Thyroid gland (tissue), 4 donors: Measurements from ENCODE around the gene CLMN. TPM values are rescaled to one million over a fixed set of nuclear protein-coding genes. Genes with fewer than 3 reads are reported as not detected.
A peak's percentile ranks its signal among the peaks of the same experiment; 100 is the strongest.

Experiments
- DNase-seq, 2 donors: peaks; one replicate each; pipeline ENCODE4 v3.0.0-alpha.2; 2019
- H3K27ac ChIP-seq, 3 donors: fragments of 200-600 bp; sonication (generic); 1 replicate in 2 of 3; 2 replicates in 1 of 3; pipeline ENCODE4 v1.5.1; 2016 to 2019; ENCODE audit warnings: mild to moderate bottlenecking in 1 of 3, moderate library complexity in 1 of 3
- H3K27me3 ChIP-seq: fragments of 200-600 bp; sonication (generic); one replicate; pipeline ENCODE4 v1.5.1; 2019
- H3K36me3 ChIP-seq, 2 donors: fragments of 200-600 bp; sonication (generic); one replicate each; pipeline ENCODE4 v1.5.1; 2016 to 2019
- H3K4me1 ChIP-seq, 2 donors: fragments of 200-600 bp; sonication (generic); one replicate each; pipeline ENCODE4 v1.5.1; 2017 to 2019
- H3K4me3 ChIP-seq, 3 donors: fragments of 200-600 bp; sonication (generic); replicated peaks in 1 of 3; 1 replicate in 2 of 3; 2 replicates in 1 of 3; pipeline ENCODE4 v1.5.1; 2016; ENCODE audit warnings: mild to moderate bottlenecking in 1 of 3
- H3K9me3 ChIP-seq: fragments of 200-600 bp; sonication (generic); one replicate; pipeline ENCODE4 v1.5.1; 2017
- CTCF ChIP-seq, 6 experiments: fragments of 200-600 bp in 3 of 6; fragments of 450-650 bp in 3 of 6; sonication (generic) in 3 of 6; IDR thresholded peaks; one replicate each; pipeline ENCODE4 v1.5.1; 2016 to 2019; ENCODE audit warnings: antibody characterized with exemption in 6 of 6, mild to moderate bottlenecking in 2 of 6, inconsistent platforms in 1 of 6, moderate library complexity in 1 of 6
- POLR2A ChIP-seq, 2 donors: fragments of 450-650 bp; IDR thresholded peaks; one replicate each; pipeline ENCODE4 v1.6.1; 2017; ENCODE audit warnings: antibody characterized with exemption in 2 of 2, mild to moderate bottlenecking in 2 of 2, moderate library complexity in 1 of 2
- WGBS, 2 donors: methylation state at CpG; one replicate each; pipeline ENCODE4 v1.1.5; 2017; 5-methylcytosine and 5-hydroxymethylcytosine counted together
- intact Hi-C: fragments of 100-400 bp; cut with DNase I; formaldehyde crosslinking; loops from one replicate; pipeline ENCODE4 v1.15.1; 2023
- total RNA-seq, 4 donors: library from RNA; depleted of rRNA; stranded (reverse); fragments of >200 nt; gene quantifications; one replicate each; pipeline ENCODE4 v1.2.3, GENCODE V29; 2016

CLMN gene
- total RNA-seq, 4 donors from 2014 or later: 15.3 to 29.9 (median 17.8) TPM

GRCh38 chr14:95252219-95252618 lies 67.5 kb downstream of the CLMN start:
- 84 to 96% methylated on average over 6 of the region's 6 CpGs for WGBS, 2 donors
- DNase-seq: no peak
- H3K36me3 ChIP-seq: no peaks in the 10 kb centered on the region
- no peak overlapping the region for H3K4me3 ChIP-seq
- H3K27ac ChIP-seq: no peak overlapping the region
- H3K9me3 ChIP-seq: no peaks in the 10 kb centered on the region
- intact Hi-C loops: no loop called here
- H3K27me3 ChIP-seq: no peaks in the 10 kb centered on the region
- TF ChIP-seq POLR2A (IDR thresholded peaks at IDR 0.05) (no peak), CTCF (IDR thresholded peaks at IDR 0.05) (no peak)
- H3K4me1 ChIP-seq: peaks cover 33 to 65% of the 10 kb centered on the region in 2 donors

- Histone ChIP-seq H3K9me3 (no peaks in the 10 kb centered on the region), H3K27ac (peak overlapping the region in 1 of 3 donors; percentile 50), H3K27me3 (no peaks in the 10 kb centered on the region), H3K36me3 (no peaks in the 10 kb centered on the region), H3K4me3 (no peak overlapping the region), H3K4me1 (peaks cover 23 to 55% of the 10 kb centered on the region in 2 donors)
- intact Hi-C loops: no loop called here
- no peak for DNase-seq
- TF ChIP-seq CTCF (IDR thresholded peaks at IDR 0.05) (no peak), POLR2A (IDR thresholded peaks at IDR 0.05) (no peak)
- 78 to 83% methylated on average over 7 of the region's 7 CpGs for WGBS, 2 donors
These were observed 68.8 kb downstream of the CLMN start for GRCh38 chr14:95250936-95251335.

- Histone ChIP-seq H3K27ac (peak overlapping the region; percentile 14 to 50 (median 34)), H3K27me3 (no peaks in the 10 kb centered on the region), H3K9me3 (no peaks in the 10 kb centered on the region), H3K4me3 (no peak overlapping the region), H3K36me3 (no peaks in the 10 kb centered on the region), H3K4me1 (peaks cover 21 to 49% of the 10 kb centered on the region in 2 donors)
- TF ChIP-seq POLR2A (IDR thresholded peaks at IDR 0.05) (no peak), CTCF (IDR thresholded peaks at IDR 0.05) (no peak)
- intact Hi-C loops: no loop called here
- no peak for DNase-seq
- 43 to 47% methylated on average over 5 of the region's 5 CpGs for WGBS, 2 donors
These were observed 69.5 kb downstream of the CLMN start for GRCh38 chr14:95250140-95250769.

GRCh38 chr14:95248432-95248831 lies 71.3 kb downstream of the CLMN start:
- no peaks in the 10 kb centered on the region for H3K9me3 ChIP-seq
- no peaks in the 10 kb centered on the region for H3K36me3 ChIP-seq
- no peaks in the 10 kb centered on the region for H3K27me3 ChIP-seq
- WGBS, 2 donors: 82 to 83% methylated on average over 6 of the region's 6 CpGs
- H3K4me1 ChIP-seq: peaks cover 20 to 43% of the 10 kb centered on the region in 2 donors
- no peak for TF ChIP-seq POLR2A (IDR thresholded peaks at IDR 0.05)
- no peak for TF ChIP-seq CTCF (IDR thresholded peaks at IDR 0.05)
- intact Hi-C loops: no loop called here
- no peak overlapping the region for H3K4me3 ChIP-seq
- DNase-seq: no peak
- no peak overlapping the region for H3K27ac ChIP-seq

- Histone ChIP-seq H3K9me3 (no peaks in the 10 kb centered on the region), H3K27ac (no peak overlapping the region), H3K4me3 (no peak overlapping the region), H3K27me3 (no peaks in the 10 kb centered on the region), H3K36me3 (no peaks in the 10 kb centered on the region), H3K4me1 (peaks cover 24 to 37% of the 10 kb centered on the region in 2 donors)
- no peak for DNase-seq
- intact Hi-C loops: no loop called here
- TF ChIP-seq POLR2A (IDR thresholded peaks at IDR 0.05) (no peak), CTCF (IDR thresholded peaks at IDR 0.05) (no peak)
These were observed 72.8 kb downstream of the CLMN start for GRCh38 chr14:95246870-95247269.
